ENCODE results near the gene PLA2G2A. TPM values are rescaled to one million over a fixed set of nuclear protein-coding genes. Genes with fewer than 3 reads are reported as not detected.
"Not testable (repeated sequence)": the region's sequence is repeated elsewhere in the genome, so short reads cannot be mapped to it uniquely, and the experiment has no call there.

The PLA2G2A gene
- total RNA-seq, 1 donor from 2014 or later: not detected

DNA sequence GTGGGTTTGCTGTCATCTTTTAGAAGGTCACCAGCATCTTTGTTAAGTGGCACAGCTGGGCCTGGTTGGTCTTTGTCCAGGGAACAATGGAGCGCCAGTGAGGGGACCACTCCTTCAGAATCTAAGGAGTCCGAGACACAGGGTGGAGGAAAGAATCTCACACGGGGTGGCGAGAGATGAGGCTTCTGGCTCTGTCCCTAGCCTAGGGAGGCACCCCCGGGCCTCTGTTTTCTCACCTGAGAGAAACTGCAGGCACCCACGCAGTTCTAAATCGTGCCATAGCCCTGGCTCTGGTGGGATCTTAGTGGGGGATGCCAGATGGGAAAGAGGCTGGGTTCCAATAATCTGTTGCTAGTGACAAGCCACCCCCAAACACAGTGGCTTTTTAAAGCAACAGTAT lies 45.1 kb downstream of the PLA2G2A start:
- no peak for DNase-seq (ENCODE audit: low spot score in 2 of 2)
- no peak for FAIRE-seq

DNA sequence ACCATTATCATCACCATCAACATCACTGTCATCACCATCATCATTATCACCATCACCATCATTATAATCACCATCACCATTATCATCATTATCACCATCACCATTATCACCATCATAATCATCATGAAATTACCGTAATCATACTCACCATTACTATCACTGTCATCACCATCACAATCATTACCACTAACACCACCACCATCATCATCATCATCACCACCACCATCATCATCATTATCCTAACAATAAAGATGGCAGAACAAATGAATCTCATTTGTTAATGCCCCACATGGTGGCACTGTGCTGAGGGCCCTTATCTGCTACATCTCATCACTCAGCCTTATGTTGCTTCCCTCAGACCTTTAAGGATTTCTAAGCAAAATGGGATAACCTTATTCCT lies 46.6 kb downstream of the PLA2G2A start:
- FAIRE-seq: no peak
- DNase-seq (ENCODE audit: low spot score in 2 of 2): no peak

DNA sequence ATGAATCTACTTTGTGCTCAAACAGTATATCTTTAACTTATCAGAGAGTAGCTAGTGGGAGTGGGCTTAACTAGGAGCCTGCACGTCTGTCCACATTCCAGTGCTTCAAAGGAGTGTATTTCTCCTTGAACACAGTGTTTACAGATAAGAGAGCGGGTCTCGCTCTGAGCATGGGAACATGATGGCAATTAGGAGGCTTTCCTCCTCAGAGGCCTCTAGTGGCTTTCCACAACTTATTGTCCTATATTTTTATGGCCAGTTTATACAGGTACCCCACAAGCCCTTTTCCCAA lies 52.3 kb downstream of the PLA2G2A start:
- DNase-seq (ENCODE audit: low spot score in 2 of 2); FAIRE-seq: not testable (repeated sequence)

DNA sequence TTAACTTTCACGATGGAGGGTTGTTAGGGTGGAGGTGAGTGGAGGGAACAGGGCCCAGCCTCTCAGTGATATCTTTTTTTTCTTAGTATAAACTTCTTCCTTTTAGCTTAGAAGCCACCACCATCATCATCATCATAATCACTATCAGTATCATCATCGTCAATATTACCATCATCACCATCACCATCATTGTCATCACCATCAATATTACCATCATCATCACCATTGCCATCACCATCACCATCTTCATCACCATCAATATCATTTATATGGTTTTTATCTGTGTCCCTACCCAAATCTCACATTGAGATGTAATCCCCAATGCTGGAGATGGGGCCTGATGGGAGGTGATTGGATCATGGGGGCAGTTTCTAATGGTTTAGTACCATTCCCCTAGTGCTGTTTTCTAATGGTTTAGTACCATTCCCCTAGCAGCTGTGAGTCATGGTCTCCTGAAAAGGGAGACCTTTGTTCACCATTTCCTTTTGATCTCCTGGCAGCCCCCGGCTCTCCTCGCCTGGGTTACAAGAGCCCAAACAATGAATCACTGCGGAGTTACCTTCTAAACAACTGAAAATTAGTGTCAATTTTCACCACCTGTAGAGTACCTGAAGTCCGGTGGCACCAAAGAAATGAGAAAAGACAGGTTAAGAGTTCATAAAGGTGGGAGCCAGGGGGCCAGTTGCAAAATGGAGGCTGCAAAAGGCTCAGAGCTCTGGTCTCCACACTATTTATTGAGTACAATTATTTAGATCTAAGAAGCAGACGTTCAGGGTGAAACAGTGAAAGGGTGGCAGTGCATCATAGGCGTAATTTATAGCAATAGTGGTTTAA lies 52.9 kb downstream of the PLA2G2A start:
- FAIRE-seq (no peak), DNase-seq (ENCODE audit: low spot score in 2 of 2) (no peak)

Other genes with a start within 250 kb of the PLA2G2A start
- gene TMCO4, start 179.7 kb downstream of the PLA2G2A start, total RNA-seq: 0.82 TPM
- gene RNF186, start 164.3 kb downstream of the PLA2G2A start, total RNA-seq: not detected
- gene OTUD3, start 97.2 kb downstream of the PLA2G2A start, total RNA-seq: 9.8 TPM
- gene PLA2G2E, start 56.0 kb downstream of the PLA2G2A start, total RNA-seq: not detected
- gene PLA2G5, start 90.6 kb upstream of the PLA2G2A start, total RNA-seq: 0.41 TPM
- gene PLA2G2D, start 139.9 kb upstream of the PLA2G2A start, total RNA-seq: not detected
- gene PLA2G2F, start 159.7 kb upstream of the PLA2G2A start, total RNA-seq: not detected
- gene UBXN10, start 206.5 kb upstream of the PLA2G2A start, total RNA-seq: 3.3 TPM
- gene PLA2G2C, start 206.9 kb upstream of the PLA2G2A start, total RNA-seq: not detected

Data from frontal cortex (tissue), 4 donors.